Subcutaneous abdominal adipose tissue (tissue), 5 donors: ENCODE data around the gene PLA2G12A.
A peak's percentile ranks its signal among the peaks of the same experiment; 100 is the strongest.

ENCODE experiments used
- H3K27ac ChIP-seq: one replicate; pipeline ENCODE4 v1.7.0; 2013; ENCODE audit warnings: low read depth, mild to moderate bottlenecking, inconsistent platforms, low read length, moderate library complexity
- H3K27me3 ChIP-seq, 5 donors: one replicate each; pipeline ENCODE4 v1.7.0; 2013; ENCODE audit warnings: low read length in 5 of 5, inconsistent platforms in 1 of 5; ENCODE audit not compliant: control insufficient read depth in 5 of 5, insufficient read depth in 4 of 5
- H3K36me3 ChIP-seq, 5 donors: one replicate each; pipeline ENCODE4 v1.7.0; 2013; ENCODE audit warnings: low read length in 5 of 5; ENCODE audit not compliant: control insufficient read depth in 5 of 5, insufficient read depth in 5 of 5
- H3K4me1 ChIP-seq, 5 donors: one replicate each; pipeline ENCODE4 v1.7.0; 2013; ENCODE audit warnings: low read length in 5 of 5, mild to moderate bottlenecking in 3 of 5, moderate library complexity in 1 of 5; ENCODE audit not compliant: control insufficient read depth in 5 of 5, insufficient read depth in 5 of 5
- H3K4me3 ChIP-seq, 5 donors: one replicate each; pipeline ENCODE4 v1.7.0; 2013; ENCODE audit warnings: low read length in 5 of 5, low read depth in 1 of 5
- H3K9ac ChIP-seq, 5 donors: one replicate each; pipeline ENCODE4 v1.7.0; 2013; ENCODE audit warnings: low read length in 5 of 5, mild to moderate bottlenecking in 4 of 5, moderate library complexity in 3 of 5
- H3K9me3 ChIP-seq, 5 donors: one replicate each; pipeline ENCODE4 v1.7.0; 2013; ENCODE audit warnings: low read length in 5 of 5; ENCODE audit not compliant: control insufficient read depth in 5 of 5
- donor health status: healthy.
- donor health status: healthy.
- donor health status: healthy.
- donor health status: healthy.
- donor health status: healthy.

PLA2G12A gene

DNA sequence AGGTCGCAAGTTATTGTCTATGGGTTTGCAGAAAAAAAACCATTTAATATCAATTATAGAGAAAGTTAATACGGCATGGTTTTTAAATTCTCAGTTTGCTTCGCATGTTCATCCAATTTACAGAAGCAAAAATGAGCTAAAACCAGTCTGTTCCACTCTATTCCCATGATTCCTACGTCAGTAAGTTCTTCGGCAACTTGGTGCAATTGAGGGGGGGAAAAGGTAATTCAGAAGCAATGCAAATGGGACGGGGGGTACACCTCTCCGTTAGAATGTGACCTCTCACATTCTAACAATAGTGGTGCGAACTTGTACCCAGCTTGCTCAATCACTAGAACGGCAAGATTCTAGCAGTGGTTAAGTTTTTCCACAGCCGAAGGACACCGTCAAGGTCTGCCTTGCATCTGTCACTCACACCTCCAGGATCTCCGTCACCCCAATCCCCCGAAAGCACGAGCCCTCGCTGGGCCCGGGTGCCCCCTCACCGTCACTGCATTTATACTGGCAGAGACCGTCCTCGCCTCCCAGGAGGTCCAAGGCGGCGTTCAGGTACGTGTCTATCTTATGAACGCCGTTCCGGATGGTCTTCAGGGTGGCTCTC, 653 bp downstream of the PLA2G12A start:
- Histone ChIP-seq H3K27me3 (no peaks in the 10 kb centered on the region), H3K4me3 (peak overlapping the region; percentile 86 to 96 (median 88)), H3K27ac (peak overlapping the region; percentile 10), H3K9ac (peak overlapping the region; percentile 32 to 82 (median 77)), H3K4me1 (peaks cover 0 to 26% (median 15%) of the 10 kb centered on the region in 5 donors), H3K36me3 (no peaks in the 10 kb centered on the region), H3K9me3 (no peaks in the 10 kb centered on the region)

DNA sequence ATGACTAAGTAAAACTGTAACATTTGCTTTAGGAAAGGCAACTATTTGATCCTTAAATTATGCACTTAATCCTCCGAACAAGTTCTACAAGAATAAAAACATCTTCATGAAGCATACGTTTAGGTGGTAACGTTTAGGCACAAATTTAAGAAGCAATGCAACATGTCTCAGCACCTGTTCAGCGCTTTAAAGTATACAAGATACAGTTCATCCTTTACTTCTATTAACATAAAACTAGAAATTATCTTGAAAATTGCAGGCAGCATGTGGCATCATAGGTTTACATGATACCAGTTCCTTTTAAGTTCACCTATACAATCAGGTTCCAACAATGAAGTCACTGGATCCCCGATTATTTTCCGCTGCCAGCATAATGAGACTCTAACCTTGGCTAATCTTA, 1.5 kb downstream of the PLA2G12A start:
- H3K9me3 ChIP-seq: no peaks in the 10 kb centered on the region
- H3K9ac ChIP-seq: peak overlapping the region in 1 of 5 donors; percentile 15
- no peak overlapping the region for H3K27ac ChIP-seq
- peaks cover 0 to 26% (median 15%) of the 10 kb centered on the region in 5 donors for H3K4me1 ChIP-seq
- H3K36me3 ChIP-seq: no peaks in the 10 kb centered on the region
- peak overlapping the region in 1 of 5 donors; percentile 86 for H3K4me3 ChIP-seq
- H3K27me3 ChIP-seq: no peaks in the 10 kb centered on the region

DNA sequence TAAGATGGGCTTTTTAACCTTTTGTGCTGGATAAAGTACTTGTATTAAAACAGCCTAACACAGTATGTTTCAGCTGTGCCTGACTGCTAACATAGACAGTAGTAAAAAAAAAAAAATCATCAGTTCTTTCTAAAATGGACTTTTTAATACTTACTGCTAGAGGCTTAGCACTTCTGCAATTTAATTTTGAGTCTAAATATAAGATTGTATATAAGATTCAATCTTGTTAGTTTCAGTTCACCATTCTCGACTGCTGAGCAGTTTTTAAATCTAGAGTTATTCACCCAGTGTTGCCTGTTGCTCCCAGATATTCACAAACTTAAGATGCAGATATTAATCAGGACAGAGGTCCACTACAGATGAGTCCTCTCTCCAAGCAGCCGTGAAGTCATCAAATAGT, 6.8 kb downstream of the PLA2G12A start:
- H3K9me3 ChIP-seq: no peaks in the 10 kb centered on the region
- no peak overlapping the region for H3K4me3 ChIP-seq
- peaks cover 0 to 4% (median 0%) of the 10 kb centered on the region in 5 donors for H3K4me1 ChIP-seq
- H3K9ac ChIP-seq: no peak overlapping the region
- H3K27ac ChIP-seq: no peak overlapping the region
- H3K27me3 ChIP-seq: no peaks in the 10 kb centered on the region
- no peaks in the 10 kb centered on the region for H3K36me3 ChIP-seq

DNA sequence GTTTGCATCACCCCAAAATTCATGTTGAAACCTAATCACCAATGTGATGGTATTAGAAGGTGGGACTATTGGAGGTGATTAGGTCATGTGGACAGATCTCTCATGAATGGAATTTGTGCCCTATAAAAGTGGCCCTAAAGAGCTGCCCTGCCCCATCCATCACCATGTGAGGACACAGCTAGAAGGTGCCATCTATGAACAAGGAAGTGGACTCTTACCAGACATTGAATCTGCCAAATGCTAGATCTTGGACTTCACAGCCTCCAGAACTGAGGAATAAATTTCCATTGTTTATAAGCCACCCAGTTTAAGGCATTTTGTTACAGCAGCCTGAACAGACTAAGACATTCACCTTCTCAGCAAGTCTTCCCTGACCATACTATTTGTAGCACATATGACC, 7.5 kb downstream of the PLA2G12A start:
- Histone ChIP-seq H3K36me3 (peaks cover 0 to 3% (median 0%) of the 10 kb centered on the region in 5 donors), H3K27me3 (no peaks in the 10 kb centered on the region), H3K4me3 (no peak overlapping the region), H3K9me3 (no peaks in the 10 kb centered on the region), H3K27ac (no peak overlapping the region), H3K4me1 (no peaks in the 10 kb centered on the region), H3K9ac (no peak overlapping the region)

DNA sequence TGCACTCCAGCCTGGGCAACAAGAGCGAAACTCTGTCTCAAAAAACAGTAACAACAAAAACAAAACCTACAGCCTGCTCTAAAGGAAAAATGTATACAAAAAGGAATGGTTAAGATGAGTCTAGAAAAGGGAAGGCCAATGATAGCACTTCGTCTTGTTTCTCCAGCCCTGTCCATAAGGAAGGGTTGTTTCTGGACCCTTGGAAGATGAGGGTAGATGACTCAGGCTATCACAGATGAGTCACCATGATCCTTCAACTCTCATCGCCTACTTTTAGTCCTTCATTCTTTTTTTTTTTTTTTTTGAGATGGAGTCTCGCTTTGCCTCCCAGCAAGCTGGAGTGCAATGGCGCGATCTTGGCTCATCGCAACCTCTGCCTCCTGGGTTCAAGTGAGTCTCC, 8.8 kb downstream of the PLA2G12A start:
- H3K9ac ChIP-seq: no peak overlapping the region
- no peaks in the 10 kb centered on the region for H3K4me1 ChIP-seq
- no peaks in the 10 kb centered on the region for H3K27me3 ChIP-seq
- H3K9me3 ChIP-seq: no peaks in the 10 kb centered on the region
- no peak overlapping the region for H3K27ac ChIP-seq
- no peak overlapping the region for H3K4me3 ChIP-seq
- peaks cover 4 to 15% (median 11%) of the 10 kb centered on the region in 5 donors for H3K36me3 ChIP-seq

DNA sequence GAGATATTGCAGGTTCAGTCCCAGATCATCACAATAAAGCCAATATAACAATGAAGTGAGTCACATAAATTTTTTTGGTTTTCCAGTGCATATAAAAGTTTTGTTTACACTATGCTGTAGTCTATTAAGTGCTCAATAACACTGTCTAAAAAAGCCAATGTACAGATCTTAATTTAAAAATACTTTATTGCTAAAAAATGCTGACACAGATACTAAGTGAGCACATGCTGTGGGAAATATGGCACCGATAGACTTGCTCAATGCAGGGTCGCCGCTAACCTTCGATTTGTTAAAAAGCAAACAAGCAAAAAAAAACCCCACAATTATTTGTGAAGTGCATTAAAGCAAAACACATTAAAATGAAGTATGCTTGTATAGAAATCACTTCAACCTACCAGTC, 10.3 kb downstream of the PLA2G12A start:
- Histone ChIP-seq H3K27me3 (no peaks in the 10 kb centered on the region), H3K4me1 (no peaks in the 10 kb centered on the region), H3K9ac (no peak overlapping the region), H3K9me3 (no peaks in the 10 kb centered on the region), H3K4me3 (no peak overlapping the region), H3K36me3 (peaks cover 5 to 18% (median 15%) of the 10 kb centered on the region in 5 donors), H3K27ac (no peak overlapping the region)

DNA sequence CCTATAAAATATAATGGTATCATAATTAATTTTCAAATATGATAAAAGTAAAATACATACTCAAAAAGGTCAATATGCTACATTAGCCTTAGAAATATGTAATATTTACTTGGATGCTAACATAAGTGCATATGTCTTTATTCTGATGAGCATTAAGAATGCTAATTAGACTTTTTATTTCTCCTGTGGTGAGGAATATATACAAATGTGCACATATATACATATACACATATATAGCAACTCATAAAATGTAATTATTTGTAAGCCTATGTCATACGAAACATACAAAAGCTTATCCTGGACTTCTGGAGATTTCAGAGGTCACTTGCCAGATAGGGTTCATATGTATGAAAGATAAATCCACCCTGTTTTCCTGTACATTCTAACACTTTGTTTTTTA, 11.1 kb downstream of the PLA2G12A start:
- H3K4me3 ChIP-seq: no peak overlapping the region
- H3K9me3 ChIP-seq: no peaks in the 10 kb centered on the region
- peaks cover 5 to 25% (median 15%) of the 10 kb centered on the region in 5 donors for H3K36me3 ChIP-seq
- no peaks in the 10 kb centered on the region for H3K27me3 ChIP-seq
- no peak overlapping the region for H3K27ac ChIP-seq
- no peak overlapping the region for H3K9ac ChIP-seq
- peaks cover 0 to 5% (median 0%) of the 10 kb centered on the region in 5 donors for H3K4me1 ChIP-seq

DNA sequence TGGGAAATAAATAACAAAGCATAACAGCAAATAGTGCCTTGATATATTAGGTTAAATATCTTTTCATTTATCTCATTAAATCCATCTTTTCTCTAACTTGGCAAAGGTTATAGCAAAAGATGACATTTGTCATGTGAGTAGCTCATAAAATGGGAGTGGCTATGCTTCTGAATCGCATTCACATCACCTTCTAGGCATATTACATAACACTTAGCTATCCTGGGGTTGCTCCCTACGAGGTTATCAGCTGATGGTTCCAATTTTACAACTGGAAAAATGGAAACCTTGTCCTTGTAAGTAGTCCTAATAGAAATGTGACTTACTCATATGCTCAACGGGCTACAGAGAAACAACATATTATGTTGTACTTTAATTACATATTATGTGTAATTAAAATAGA, 16.4 kb downstream of the PLA2G12A start:
- Histone ChIP-seq H3K27ac (no peak overlapping the region), H3K27me3 (no peaks in the 10 kb centered on the region), H3K4me3 (no peak overlapping the region), H3K4me1 (peaks cover 0 to 5% (median 0%) of the 10 kb centered on the region in 5 donors), H3K9ac (no peak overlapping the region), H3K9me3 (no peaks in the 10 kb centered on the region), H3K36me3 (peaks cover 13 to 34% (median 28%) of the 10 kb centered on the region in 5 donors)

DNA sequence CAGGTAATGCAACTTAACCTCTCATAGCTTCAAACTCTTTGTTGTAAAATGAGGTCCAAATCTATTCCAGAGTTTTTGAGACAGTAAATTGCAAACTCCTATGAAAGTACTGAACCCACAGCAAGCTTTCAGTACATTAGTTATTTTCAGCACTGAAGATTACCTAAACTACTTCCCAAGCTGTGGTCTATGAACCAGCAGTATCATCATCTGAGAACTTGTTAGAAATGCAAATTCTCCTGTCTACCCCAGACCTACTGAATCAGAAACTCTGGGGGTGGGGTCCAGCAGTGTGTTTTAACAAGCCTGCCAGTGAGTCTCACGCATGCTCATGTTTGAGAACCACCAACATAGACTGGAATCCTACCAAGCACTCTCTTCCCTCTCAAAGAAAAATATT, 20.9 kb downstream of the PLA2G12A start:
- Histone ChIP-seq H3K36me3 (peaks cover 8 to 18% (median 11%) of the 10 kb centered on the region in 5 donors), H3K9me3 (no peaks in the 10 kb centered on the region), H3K4me3 (no peak overlapping the region), H3K4me1 (peaks cover 0 to 5% (median 4%) of the 10 kb centered on the region in 5 donors), H3K9ac (no peak overlapping the region), H3K27me3 (no peaks in the 10 kb centered on the region), H3K27ac (no peak overlapping the region)

DNA sequence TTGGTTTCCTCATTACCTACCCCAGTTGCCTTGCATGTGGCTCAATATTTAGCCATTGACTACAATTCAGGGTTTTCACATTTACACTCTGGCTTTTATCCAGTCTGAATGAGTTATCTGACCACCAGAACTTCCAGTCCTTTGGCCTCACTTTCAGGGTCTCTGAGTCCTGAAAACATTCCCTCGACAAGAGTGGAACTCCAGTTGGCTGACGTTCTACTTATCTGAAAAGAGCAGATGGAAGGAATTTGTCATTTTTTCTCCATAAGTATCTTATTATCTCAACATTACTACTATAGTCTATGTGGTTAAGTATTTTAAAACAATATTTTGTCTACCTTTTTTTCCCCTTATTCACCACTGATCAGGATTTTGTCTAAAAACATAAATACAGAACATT, 21.4 kb downstream of the PLA2G12A start:
- peaks cover 6 to 15% (median 8%) of the 10 kb centered on the region in 5 donors for H3K36me3 ChIP-seq
- peaks cover 0 to 11% (median 10%) of the 10 kb centered on the region in 5 donors for H3K4me1 ChIP-seq
- H3K27me3 ChIP-seq: no peaks in the 10 kb centered on the region
- no peak overlapping the region for H3K9ac ChIP-seq
- H3K27ac ChIP-seq: no peak overlapping the region
- H3K9me3 ChIP-seq: no peaks in the 10 kb centered on the region
- H3K4me3 ChIP-seq: no peak overlapping the region
